Measurements from ENCODE around the gene RAPGEF3.

The RAPGEF3 gene

GRCh38 chr12:47734725-47735480 is 23.8 kb downstream of the RAPGEF3 start:
- TF ChIP-seq POLR2AphosphoS5 (IDR thresholded peaks at IDR 0.05; ENCODE audit: low read depth), result no peak
- no peak for TF ChIP-seq CTCF (IDR thresholded peaks at IDR 0.05; ENCODE audit: insufficient read depth, low read length)
- no peak for TF ChIP-seq SPI1 (IDR thresholded peaks at IDR 0.05; ENCODE audit: borderline replicate concordance, low read depth)
- TF ChIP-seq GABPA (IDR thresholded peaks at IDR 0.05; ENCODE audit: low read depth), result no peak
- no peak for TF ChIP-seq REST (IDR thresholded peaks at IDR 0.05; ENCODE audit: insufficient replicate concordance, low read depth)
- Histone ChIP-seq H3K27ac (replicated peaks) (no peak overlapping the region), H3K4me3 (replicated peaks; ENCODE audit: insufficient read depth, low read length) (no peak overlapping the region), H3K27me3 (ENCODE audit: insufficient read depth, poor library complexity, severe bottlenecking) (no peaks in the 10 kb centered on the region)
- DNase-seq (ENCODE audit: low read depth in 1 of 2, low spot score in 1 of 2), result no peak

- H3K27me3 ChIP-seq (ENCODE audit: insufficient read depth, poor library complexity, severe bottlenecking), result no peaks in the 10 kb centered on the region
- TF ChIP-seq SPI1 (IDR thresholded peaks at IDR 0.05; ENCODE audit: borderline replicate concordance, low read depth) (no peak), POLR2AphosphoS5 (IDR thresholded peaks at IDR 0.05; ENCODE audit: low read depth) (no peak), CTCF (IDR thresholded peaks at IDR 0.05; ENCODE audit: insufficient read depth, low read length) (no peak), GABPA (IDR thresholded peaks at IDR 0.05; ENCODE audit: low read depth) (no peak), REST (IDR thresholded peaks at IDR 0.05; ENCODE audit: insufficient replicate concordance, low read depth) (no peak)
- H3K4me3 ChIP-seq (replicated peaks; ENCODE audit: insufficient read depth, low read length), result no peak overlapping the region
- 0 out of 2 replicates have a peak overlapping the region, but pooled peaks have one; percentile 18 for H3K27ac ChIP-seq (replicated peaks)
- DNase-seq (ENCODE audit: low read depth in 1 of 2, low spot score in 1 of 2), result no peak
These were observed 25.5 kb downstream of the RAPGEF3 start for GRCh38 chr12:47733142-47733541.

- H3K4me3 ChIP-seq (replicated peaks; ENCODE audit: insufficient read depth, low read length), result no peak overlapping the region
- TF ChIP-seq CTCF (IDR thresholded peaks at IDR 0.05; ENCODE audit: insufficient read depth, low read length) (no peak), SPI1 (IDR thresholded peaks at IDR 0.05; ENCODE audit: borderline replicate concordance, low read depth) (peak; percentile 96), GABPA (IDR thresholded peaks at IDR 0.05; ENCODE audit: low read depth) (no peak)
- peak in 1 of 2 experiments; percentile 67 for DNase-seq (ENCODE audit: low read depth in 1 of 2, low spot score in 1 of 2)
- H3K27me3 ChIP-seq (ENCODE audit: insufficient read depth, poor library complexity, severe bottlenecking), result no peaks in the 10 kb centered on the region
- H3K27ac ChIP-seq (replicated peaks), result 0 out of 2 replicates have a peak overlapping the region, but pooled peaks have one; percentile 18
These were observed 26.2 kb downstream of the RAPGEF3 start for GRCh38 chr12:47732504-47732903.

All from HL-60 (cell line).